CD14-positive monocyte (primary cell): ENCODE data around the gene TEAD2. TPM values are rescaled to one million over a fixed set of nuclear protein-coding genes. Genes with fewer than 3 reads are reported as not detected.

Source experiments
- DNase-seq, 3 donors: peaks; one replicate each; pipeline ENCODE4 v3.0.0-alpha.2; 2011 to 2022
- H2AFZ ChIP-seq: 2 replicates; pipeline ENCODE4 v1.6.0; 2012; ENCODE audit warnings: mild to moderate bottlenecking, low read depth, low read length, inconsistent platforms; ENCODE audit not compliant: insufficient read depth, poor library complexity, severe bottlenecking
- H3K27ac ChIP-seq, 2 donors: 1 replicate in 1 of 2; 2 replicates in 1 of 2; pipeline ENCODE4 v1.5.1; 2012 to 2013; ENCODE audit warnings: low read length in 2 of 2, control low read depth in 1 of 2, inconsistent platforms in 1 of 2, low read depth in 1 of 2, mild to moderate bottlenecking in 1 of 2
- H3K27me3 ChIP-seq, 2 donors: one replicate each; pipeline versions ENCODE4 v1.6.0 to v1.6.1; 2011 to 2013; ENCODE audit warnings: low read length in 2 of 2; ENCODE audit not compliant: control insufficient read depth in 2 of 2, insufficient read depth in 2 of 2
- H3K36me3 ChIP-seq, 2 donors: replicated peaks in 1 of 2; 1 replicate in 1 of 2; 2 replicates in 1 of 2; pipeline versions ENCODE4 v1.5.1 to v1.6.1; 2012 to 2013; ENCODE audit warnings: low read length in 2 of 2, control low read depth in 1 of 2, inconsistent platforms in 1 of 2, mild to moderate bottlenecking in 1 of 2; ENCODE audit not compliant: insufficient read depth in 2 of 2, control insufficient read depth in 1 of 2
- H3K4me1 ChIP-seq, 2 donors: 1 replicate in 1 of 2; 2 replicates in 1 of 2; pipeline versions ENCODE4 v1.5.1 to v1.6.1; 2012 to 2013; ENCODE audit warnings: low read length in 2 of 2, control low read depth in 1 of 2, inconsistent platforms in 1 of 2, mild to moderate bottlenecking in 1 of 2, moderate library complexity in 1 of 2; ENCODE audit not compliant: insufficient read depth in 2 of 2, control insufficient read depth in 1 of 2
- H3K4me2 ChIP-seq: replicated peaks from 2 replicates; pipeline ENCODE3; 2012; ENCODE audit warnings: low read length, moderate library complexity, mild to moderate bottlenecking; ENCODE audit not compliant: poor library complexity, severe bottlenecking; ENCODE audit errors: extremely low read depth
- H3K4me3 ChIP-seq, 3 experiments: fragments of 200-600 bp in 1 of 3; sonication (generic) in 1 of 3; replicated peaks in 1 of 3; 1 replicate in 2 of 3; 2 replicates in 1 of 3; pipeline ENCODE4 v1.5.1; 2011 to 2013; ENCODE audit warnings: low read length in 3 of 3, mild to moderate bottlenecking in 3 of 3, control low read depth in 2 of 3, low read depth in 2 of 3, inconsistent platforms in 1 of 3, moderate library complexity in 1 of 3
- H3K79me2 ChIP-seq: 2 replicates; pipeline ENCODE4 v1.6.0; 2012; ENCODE audit warnings: mild to moderate bottlenecking, control low read depth, inconsistent platforms, low read length, moderate library complexity; ENCODE audit not compliant: insufficient read depth
- H3K9ac ChIP-seq: 2 replicates; pipeline ENCODE4 v1.6.0; 2017; ENCODE audit warnings: low read length, mild to moderate bottlenecking; ENCODE audit not compliant: insufficient read depth, poor library complexity, severe bottlenecking
- H3K9me3 ChIP-seq, 2 donors: replicated peaks in 1 of 2; 1 replicate in 1 of 2; 2 replicates in 1 of 2; pipeline versions ENCODE4 v1.5.1 to v1.6.1; 2012 to 2013; ENCODE audit warnings: low read length in 2 of 2, control low read depth in 1 of 2; ENCODE audit not compliant: control insufficient read depth in 1 of 2, insufficient read depth in 1 of 2
- H4K20me1 ChIP-seq: 2 replicates; pipeline ENCODE4 v1.6.0; 2012; ENCODE audit warnings: mild to moderate bottlenecking, low read length, control low read depth, moderate library complexity; ENCODE audit not compliant: insufficient read depth
- H3K27ac Mint-ChIP-seq, 7 donors: one replicate each; pipeline ENCODE4 v1.8.0; 2020; ENCODE audit warnings: mild to moderate bottlenecking in 7 of 7, mixed read lengths in 7 of 7, moderate library complexity in 6 of 7, inconsistent platforms in 2 of 7
- H3K27me3 Mint-ChIP-seq, 3 donors: one replicate each; pipeline ENCODE4 v1.8.0; 2021 to 2022; ENCODE audit warnings: low read depth in 3 of 3, mild to moderate bottlenecking in 3 of 3, mixed read lengths in 3 of 3, moderate library complexity in 3 of 3, inconsistent platforms in 1 of 3
- H3K36me3 Mint-ChIP-seq, 2 donors: one replicate each; pipeline ENCODE4 v1.8.0; 2020; ENCODE audit warnings: mixed read lengths in 2 of 2, inconsistent platforms in 1 of 2, mild to moderate bottlenecking in 1 of 2
- H3K4me1 Mint-ChIP-seq: one replicate; pipeline ENCODE4 v1.8.0; 2020; ENCODE audit warnings: mild to moderate bottlenecking, mixed read lengths
- H3K4me3 Mint-ChIP-seq, 2 donors: one replicate each; pipeline ENCODE4 v1.8.0; 2020; ENCODE audit warnings: mild to moderate bottlenecking in 2 of 2, mixed read lengths in 2 of 2, moderate library complexity in 1 of 2
- H3K9me3 Mint-ChIP-seq, 7 donors: one replicate each; pipeline ENCODE4 v1.8.0; 2020 to 2022; ENCODE audit warnings: mixed read lengths in 7 of 7, mild to moderate bottlenecking in 6 of 7, moderate library complexity in 6 of 7, inconsistent platforms in 2 of 7
- WGBS: methylation state at CpG from one replicate; pipeline ENCODE4 v1.1.5; 2013; ENCODE audit warnings: missing lambda C conversion rate; ENCODE audit not compliant: insufficient coverage; 5-methylcytosine and 5-hydroxymethylcytosine counted together
- intact Hi-C, 2 donors: fragments of 100-400 bp; cut with micrococcal nuclease; formaldehyde crosslinking; loops; one replicate each; pipeline versions ENCODE4 v1.15.0 to v1.15.1; 2023
- polyA plus RNA-seq, 3 donors: library from polyadenylated mRNA; depleted of rRNA in 1 of 3; unstranded in 2 of 3; stranded (reverse) in 1 of 3; fragments of 300-500 nt in 2 of 3; fragments of >200 nt in 1 of 3; fragmentation: Illumina TruSeq in 2 of 3; gene quantifications; 1 replicate in 2 of 3; 2 replicates in 1 of 3; pipeline ENCODE4 v1.2.3, GENCODE V29; 2012 to 2021
- TF ChIP-seq, protein P1 (sequence below): fragments of 200-600 bp; IDR thresholded peaks from one replicate; pipeline ENCODE4 v1.8.0; 2022; ENCODE audit warnings: antibody characterized with exemption, mild to moderate bottlenecking

The TEAD2 gene
- polyA plus RNA-seq, 3 donors: not detected

GRCh38 chr19:49383599-49383998, 21.4 kb upstream of the TEAD2 start:
- intact Hi-C loops: no loop called here
- H3K4me2 ChIP-seq: no peak overlapping the region
- H2AFZ ChIP-seq: no peak overlapping the region
- no peak for DNase-seq
- H3K27me3 ChIP-seq: peaks cover 0 to 3% of the 10 kb centered on the region in 2 donors
- no CpG with 5 or more reads among the region's 1 CpG for WGBS
- TF ChIP-seq, protein P1, sequence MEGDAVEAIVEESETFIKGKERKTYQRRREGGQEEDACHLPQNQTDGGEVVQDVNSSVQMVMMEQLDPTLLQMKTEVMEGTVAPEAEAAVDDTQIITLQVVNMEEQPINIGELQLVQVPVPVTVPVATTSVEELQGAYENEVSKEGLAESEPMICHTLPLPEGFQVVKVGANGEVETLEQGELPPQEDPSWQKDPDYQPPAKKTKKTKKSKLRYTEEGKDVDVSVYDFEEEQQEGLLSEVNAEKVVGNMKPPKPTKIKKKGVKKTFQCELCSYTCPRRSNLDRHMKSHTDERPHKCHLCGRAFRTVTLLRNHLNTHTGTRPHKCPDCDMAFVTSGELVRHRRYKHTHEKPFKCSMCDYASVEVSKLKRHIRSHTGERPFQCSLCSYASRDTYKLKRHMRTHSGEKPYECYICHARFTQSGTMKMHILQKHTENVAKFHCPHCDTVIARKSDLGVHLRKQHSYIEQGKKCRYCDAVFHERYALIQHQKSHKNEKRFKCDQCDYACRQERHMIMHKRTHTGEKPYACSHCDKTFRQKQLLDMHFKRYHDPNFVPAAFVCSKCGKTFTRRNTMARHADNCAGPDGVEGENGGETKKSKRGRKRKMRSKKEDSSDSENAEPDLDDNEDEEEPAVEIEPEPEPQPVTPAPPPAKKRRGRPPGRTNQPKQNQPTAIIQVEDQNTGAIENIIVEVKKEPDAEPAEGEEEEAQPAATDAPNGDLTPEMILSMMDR: no peak
- no peak overlapping the region for H3K27ac Mint-ChIP-seq
- peaks cover 3 to 5% of the 10 kb centered on the region in 2 donors for H3K4me1 ChIP-seq
- peaks cover 7 to 19% (median 10%) of the 10 kb centered on the region in 7 donors for H3K9me3 Mint-ChIP-seq
- H3K36me3 Mint-ChIP-seq: no peaks in the 10 kb centered on the region
- peaks cover 0 to 8% of the 10 kb centered on the region in 2 donors for H3K9me3 ChIP-seq
- H3K9ac ChIP-seq: no peak overlapping the region
- peaks cover 12 to 18% (median 17%) of the 10 kb centered on the region in 3 donors for H3K27me3 Mint-ChIP-seq
- no peaks in the 10 kb centered on the region for H3K36me3 ChIP-seq
- no peaks in the 10 kb centered on the region for H4K20me1 ChIP-seq
- H3K4me3 ChIP-seq: no peak overlapping the region
- H3K4me1 Mint-ChIP-seq: peaks cover 8% of the 10 kb centered on the region
- no peak overlapping the region for H3K27ac ChIP-seq
- H3K4me3 Mint-ChIP-seq: no peak overlapping the region
- no peaks in the 10 kb centered on the region for H3K79me2 ChIP-seq

- H3K4me1 Mint-ChIP-seq: peaks cover 2% of the 10 kb centered on the region
- intact Hi-C loops: no loop called here
- Histone ChIP-seq H3K27ac (no peak overlapping the region), H3K4me2 (no peak overlapping the region), H3K4me1 (no peaks in the 10 kb centered on the region), H3K9me3 (peaks cover 0 to 8% of the 10 kb centered on the region in 2 donors), H3K4me3 (no peak overlapping the region), H3K36me3 (no peaks in the 10 kb centered on the region), H4K20me1 (no peaks in the 10 kb centered on the region), H3K79me2 (no peaks in the 10 kb centered on the region), H3K9ac (no peak overlapping the region), H2AFZ (no peak overlapping the region), H3K27me3 (peaks cover 0 to 3% of the 10 kb centered on the region in 2 donors)
- DNase-seq: no peak
- peaks cover 3 to 19% (median 10%) of the 10 kb centered on the region in 7 donors for H3K9me3 Mint-ChIP-seq
- H3K27ac Mint-ChIP-seq: no peak overlapping the region
- H3K27me3 Mint-ChIP-seq: peaks cover 11 to 18% (median 12%) of the 10 kb centered on the region in 3 donors
- TF ChIP-seq, protein P1: no peak
- H3K4me3 Mint-ChIP-seq: no peak overlapping the region
- H3K36me3 Mint-ChIP-seq: no peaks in the 10 kb centered on the region
- 92% methylated on average over 2 of the region's 5 CpGs for WGBS
Observed at GRCh38 chr19:49382639-49383038, 20.4 kb upstream of the TEAD2 start.
